Stimulated activated CD8-positive, alpha-beta memory T cell treated with anti-CD3 and anti-CD28 coated beads, Interleukin-4, amount 100 ng/mL, for 1 hour (primary cell): ENCODE results near the gene ARID1B.

Source experiments
- DNase-seq, 2 donors: peaks; one replicate each; pipeline ENCODE4 v3.0.0-alpha.2; 2020; ENCODE audit warnings: low read depth in 2 of 2, low spot score in 1 of 2

The ARID1B gene

GRCh38 chr6:157201083-157201482 lies 423.9 kb downstream of the ARID1B start:
- DNase-seq: no peak

GRCh38 chr6:157203312-157203744 lies 426.1 kb downstream of the ARID1B start:
- DNase-seq: no peak

GRCh38 chr6:157203764-157204163 lies 426.6 kb downstream of the ARID1B start:
- no peak for DNase-seq

GRCh38 chr6:157205473-157206358 lies 428.5 kb downstream of the ARID1B start:
- no peak for DNase-seq

- DNase-seq: no peak
Observed at GRCh38 chr6:157206359-157206815, 429.2 kb downstream of the ARID1B start.

GRCh38 chr6:157207521-157208076 lies 430.4 kb downstream of the ARID1B start:
- no peak for DNase-seq

- no peak for DNase-seq
Observed at GRCh38 chr6:157209865-157210530, 432.8 kb downstream of the ARID1B start.

- no peak for DNase-seq
Observed at GRCh38 chr6:157210954-157211353, 433.8 kb downstream of the ARID1B start.

- no peak for DNase-seq
Observed at GRCh38 chr6:157211603-157212455, 434.7 kb downstream of the ARID1B start.

- no peak for DNase-seq
Observed at GRCh38 chr6:157213426-157213825, 436.2 kb downstream of the ARID1B start.

- no peak for DNase-seq
Observed at GRCh38 chr6:157213907-157214565, 436.9 kb downstream of the ARID1B start.

- DNase-seq: no peak
Observed at GRCh38 chr6:157215717-157216116, 438.5 kb downstream of the ARID1B start.

- DNase-seq: no peak
Observed at GRCh38 chr6:157216570-157216969, 439.4 kb downstream of the ARID1B start.

GRCh38 chr6:157217198-157217893 lies 440.2 kb downstream of the ARID1B start:
- no peak for DNase-seq

- no peak for DNase-seq
Observed at GRCh38 chr6:157217894-157218370, 440.8 kb downstream of the ARID1B start.

GRCh38 chr6:157218371-157219198 lies 441.4 kb downstream of the ARID1B start:
- no peak for DNase-seq

GRCh38 chr6:157219201-157220200 lies 442.3 kb downstream of the ARID1B start:
- no peak for DNase-seq

GRCh38 chr6:157220485-157220884 lies 443.3 kb downstream of the ARID1B start:
- no peak for DNase-seq
